Hepatocyte (in vitro differentiated cells): Measurements from ENCODE around the gene CLK2. TPM values are rescaled to one million over a fixed set of nuclear protein-coding genes. Genes with fewer than 3 reads are reported as not detected.

Source experiments
- DNase-seq: peaks from one replicate; pipeline ENCODE4 v3.0.0-alpha.2; 2016; ENCODE audit warnings: low spot score
- H2AFZ ChIP-seq: fragments of 200-600 bp; sonication (generic); 2 replicates; pipeline ENCODE4 v1.6.0; 2016; ENCODE audit warnings: antibody characterized with exemption, mild to moderate bottlenecking
- H3K27ac ChIP-seq: fragments of 200-600 bp; sonication (generic); 2 replicates; pipeline ENCODE4 v1.5.1; 2016; ENCODE audit warnings: mild to moderate bottlenecking
- H3K27me3 ChIP-seq: fragments of 200-600 bp; sonication (generic); 2 replicates; pipeline ENCODE4 v1.6.1; 2016
- H3K36me3 ChIP-seq: fragments of 200-600 bp; sonication (generic); replicated peaks from 2 replicates; pipeline ENCODE4 v1.5.1; 2016; ENCODE audit warnings: low read depth; ENCODE audit not compliant: insufficient read depth
- H3K4me1 ChIP-seq: fragments of 200-600 bp; sonication (generic); 2 replicates; pipeline ENCODE4 v1.5.1; 2016; ENCODE audit warnings: mild to moderate bottlenecking, moderate library complexity; ENCODE audit not compliant: insufficient read depth
- H3K4me2 ChIP-seq: fragments of 200-600 bp; sonication (generic); 2 replicates; pipeline ENCODE4 v1.6.0; 2016
- H3K4me3 ChIP-seq: fragments of 200-600 bp; sonication (generic); 2 replicates; pipeline ENCODE4 v1.5.1; 2016; ENCODE audit warnings: mild to moderate bottlenecking
- H3K79me2 ChIP-seq: fragments of 200-600 bp; sonication (generic); 2 replicates; pipeline ENCODE4 v1.6.0; 2017; ENCODE audit warnings: mild to moderate bottlenecking
- H3K9me2 ChIP-seq: fragments of 200-600 bp; sonication (generic); replicated peaks from 2 replicates; pipeline ENCODE4 v1.6.0; 2017; ENCODE audit warnings: mild to moderate bottlenecking; ENCODE audit not compliant: insufficient read depth
- H3K9me3 ChIP-seq: fragments of 200-600 bp; sonication (generic); 2 replicates; pipeline ENCODE4 v1.5.1; 2016; ENCODE audit warnings: low read depth, mild to moderate bottlenecking
- H4K20me1 ChIP-seq: fragments of 200-600 bp; sonication (generic); 2 replicates; pipeline ENCODE4 v1.6.0; 2016; ENCODE audit warnings: mild to moderate bottlenecking; ENCODE audit not compliant: insufficient read depth, poor library complexity, severe bottlenecking
- EZH2 ChIP-seq: fragments of 200-600 bp; sonication (generic); IDR thresholded peaks from 2 replicates; pipeline ENCODE4 v1.6.1; 2016; ENCODE audit warnings: antibody characterized with exemption, mild to moderate bottlenecking, borderline replicate concordance
- EZH2phosphoT487 ChIP-seq: fragments of 200-600 bp; sonication (generic); IDR thresholded peaks from one replicate; pipeline ENCODE4 v1.6.1; 2018; ENCODE audit warnings: antibody characterized with exemption, mild to moderate bottlenecking, low read depth, moderate library complexity; ENCODE audit not compliant: unreplicated experiment, severe bottlenecking
- WGBS: methylation state at CpG from one replicate; pipeline ENCODE4 v1.1.6; 2016; ENCODE audit warnings: low lambda C conversion rate; ENCODE audit errors: missing lambda C conversion rate; 5-methylcytosine and 5-hydroxymethylcytosine counted together
- polyA plus RNA-seq: library from polyadenylated mRNA; unstranded; fragments of >200 nt; fragmentation: Nextera tagmentation; extraction: Ambion mirVana; gene quantifications from 2 replicates; pipeline ENCODE4 v1.2.1, GENCODE V29; 2016
- total RNA-seq: library from RNA; depleted of rRNA; stranded (reverse); fragments of >200 nt; gene quantifications from 2 replicates; pipeline ENCODE4 v1.2.3, GENCODE V29; 2014
- TF ChIP-seq, protein P1 (sequence below): fragments of 200-600 bp; sonication (generic); IDR thresholded peaks from 2 replicates; pipeline ENCODE4 v1.5.1; 2016; ENCODE audit warnings: antibody characterized with exemption, mild to moderate bottlenecking; ENCODE audit not compliant: poor library complexity

CLK2 gene
- total and polyA plus RNA-seq, 2 experiments from 2014 or later, result 18.6 to 48.7 TPM

DNA sequence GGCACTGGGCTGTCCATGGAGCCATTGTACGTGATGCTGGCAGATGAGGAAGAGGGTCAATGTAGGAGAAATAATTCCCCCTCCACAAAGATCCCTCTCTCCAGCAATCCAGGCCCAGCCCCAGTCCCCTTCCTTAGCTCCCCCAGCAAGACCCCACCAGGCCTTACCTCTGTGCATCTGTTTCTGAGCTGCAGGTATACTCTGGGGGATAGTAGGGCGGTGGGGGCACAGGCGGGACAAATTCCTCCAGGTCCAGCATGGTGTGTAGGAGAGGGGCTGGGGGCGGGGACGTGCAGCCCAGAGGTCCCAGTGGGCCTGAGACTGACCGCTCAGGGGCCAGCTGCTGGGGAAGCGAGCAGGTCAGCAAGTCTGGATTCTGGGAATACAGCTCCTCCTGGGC, 21.7 kb downstream of the CLK2 start:
- DNase-seq, result no peak

DNA sequence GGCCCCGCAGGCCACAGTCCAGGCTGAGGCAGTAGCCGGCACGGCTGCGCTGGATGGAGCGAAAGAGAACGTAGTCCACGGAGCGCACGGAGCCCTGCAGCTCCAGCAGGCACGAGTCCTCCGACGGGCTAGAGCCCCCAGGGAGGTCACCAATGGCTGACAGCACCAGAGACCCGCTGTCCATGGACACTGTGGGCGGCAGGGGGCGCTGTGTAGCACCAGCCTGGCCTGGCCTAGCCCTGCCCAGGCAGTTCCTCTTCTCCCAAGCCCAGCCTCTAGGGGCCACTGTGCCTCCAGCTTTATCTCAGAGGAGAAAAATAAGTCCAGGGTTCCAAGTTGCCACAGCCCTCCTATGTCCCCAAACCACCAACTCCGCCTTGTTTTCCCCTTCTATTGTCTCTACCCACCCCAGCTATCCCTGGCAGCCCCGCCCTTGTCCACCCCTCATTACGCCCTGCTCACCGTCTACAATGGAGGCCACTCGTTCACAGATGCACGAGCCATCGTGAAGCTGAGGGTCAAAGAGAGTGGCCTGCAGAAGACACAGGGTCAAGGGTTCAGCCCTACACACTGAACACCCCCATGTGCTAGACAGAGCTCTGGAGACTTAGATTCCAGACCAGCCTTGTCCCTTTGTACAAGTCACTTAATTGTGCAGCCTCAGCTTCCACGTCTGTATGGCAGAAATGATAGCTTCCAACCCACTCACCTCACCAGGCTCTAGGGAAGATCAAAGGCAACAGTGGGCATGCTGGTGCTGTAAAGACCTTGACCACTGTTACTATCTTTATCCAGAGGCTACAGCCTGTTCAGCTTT, 22.5 kb downstream of the CLK2 start:
- no peak for TF ChIP-seq EZH2phosphoT487
- TF ChIP-seq, protein P1, sequence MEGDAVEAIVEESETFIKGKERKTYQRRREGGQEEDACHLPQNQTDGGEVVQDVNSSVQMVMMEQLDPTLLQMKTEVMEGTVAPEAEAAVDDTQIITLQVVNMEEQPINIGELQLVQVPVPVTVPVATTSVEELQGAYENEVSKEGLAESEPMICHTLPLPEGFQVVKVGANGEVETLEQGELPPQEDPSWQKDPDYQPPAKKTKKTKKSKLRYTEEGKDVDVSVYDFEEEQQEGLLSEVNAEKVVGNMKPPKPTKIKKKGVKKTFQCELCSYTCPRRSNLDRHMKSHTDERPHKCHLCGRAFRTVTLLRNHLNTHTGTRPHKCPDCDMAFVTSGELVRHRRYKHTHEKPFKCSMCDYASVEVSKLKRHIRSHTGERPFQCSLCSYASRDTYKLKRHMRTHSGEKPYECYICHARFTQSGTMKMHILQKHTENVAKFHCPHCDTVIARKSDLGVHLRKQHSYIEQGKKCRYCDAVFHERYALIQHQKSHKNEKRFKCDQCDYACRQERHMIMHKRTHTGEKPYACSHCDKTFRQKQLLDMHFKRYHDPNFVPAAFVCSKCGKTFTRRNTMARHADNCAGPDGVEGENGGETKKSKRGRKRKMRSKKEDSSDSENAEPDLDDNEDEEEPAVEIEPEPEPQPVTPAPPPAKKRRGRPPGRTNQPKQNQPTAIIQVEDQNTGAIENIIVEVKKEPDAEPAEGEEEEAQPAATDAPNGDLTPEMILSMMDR, result peak; percentile 99
- DNase-seq, result peak; percentile 96
- Histone ChIP-seq H3K79me2 (peaks cover 25% of the 10 kb centered on the region), H3K27ac (peak overlapping the region; percentile 39), H3K9me2 (no peaks in the 10 kb centered on the region), H3K4me1 (peaks cover 21% of the 10 kb centered on the region), H3K4me3 (no peak overlapping the region), H2AFZ (no peak overlapping the region), H3K27me3 (no peaks in the 10 kb centered on the region), H3K9me3 (no peaks in the 10 kb centered on the region), H3K36me3 (no peaks in the 10 kb centered on the region), H3K4me2 (peak overlapping the region; percentile 74), H4K20me1 (no peaks in the 10 kb centered on the region)
- 28% methylated on average over 23 of the region's 23 CpGs for WGBS

More for the DNA sequence above, 21.7 kb downstream of the CLK2 start:
- H4K20me1 ChIP-seq, result no peaks in the 10 kb centered on the region
- H3K79me2 ChIP-seq, result peaks cover 25% of the 10 kb centered on the region
- no peak overlapping the region for H3K4me3 ChIP-seq
- no peaks in the 10 kb centered on the region for H3K9me3 ChIP-seq
- H3K4me1 ChIP-seq, result peaks cover 27% of the 10 kb centered on the region
- H3K36me3 ChIP-seq, result no peaks in the 10 kb centered on the region
- no peak overlapping the region for H2AFZ ChIP-seq
- H3K27me3 ChIP-seq, result no peaks in the 10 kb centered on the region
- no peak overlapping the region for H3K27ac ChIP-seq
- TF ChIP-seq, protein P1, result no peak
- no peak for TF ChIP-seq EZH2
- TF ChIP-seq EZH2phosphoT487, result no peak
- no peak overlapping the region for H3K4me2 ChIP-seq
- H3K9me2 ChIP-seq, result no peaks in the 10 kb centered on the region
- 100% methylated on average over 3 of the region's 7 CpGs for WGBS

DNA sequence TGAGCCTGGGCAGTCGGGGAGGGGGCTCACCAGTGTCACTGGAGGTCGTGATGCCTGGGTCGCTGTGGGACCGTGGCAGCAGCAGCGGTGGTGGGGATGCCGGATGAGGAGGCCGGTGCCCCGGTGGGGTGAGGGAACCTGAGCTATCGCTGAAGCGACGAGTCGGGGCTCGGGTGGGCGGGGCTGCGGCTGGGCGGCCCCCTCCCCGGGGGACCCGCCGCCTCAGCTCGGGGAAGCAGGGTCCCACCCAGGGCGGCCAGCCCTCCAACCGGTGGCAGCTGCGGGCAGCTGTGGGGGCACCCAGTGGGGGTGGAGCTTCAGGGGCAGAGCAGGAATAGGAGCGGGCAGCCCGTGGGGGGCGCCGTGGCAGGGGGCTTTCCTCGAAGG, 23.1 kb downstream of the CLK2 start:
- no peaks in the 10 kb centered on the region for H3K36me3 ChIP-seq
- H3K79me2 ChIP-seq, result peaks cover 25% of the 10 kb centered on the region
- H3K27me3 ChIP-seq, result no peaks in the 10 kb centered on the region
- H3K4me3 ChIP-seq, result no peak overlapping the region
- H4K20me1 ChIP-seq, result no peaks in the 10 kb centered on the region
- H3K9me2 ChIP-seq, result no peaks in the 10 kb centered on the region
- peaks cover 20% of the 10 kb centered on the region for H3K4me1 ChIP-seq
- peak overlapping the region; percentile 74 for H3K4me2 ChIP-seq
- no peak for DNase-seq
- WGBS, result 70% methylated on average over 16 of the region's 28 CpGs
- H3K27ac ChIP-seq, result no peak overlapping the region
- no peak for TF ChIP-seq EZH2
- TF ChIP-seq, protein P1, result no peak
- no peak for TF ChIP-seq EZH2phosphoT487
- H2AFZ ChIP-seq, result no peak overlapping the region
- H3K9me3 ChIP-seq, result no peaks in the 10 kb centered on the region
